ENCODE results near the gene PGD.
"Not testable (repeated sequence)": the region's sequence is repeated elsewhere in the genome, so short reads cannot be mapped to it uniquely, and the experiment has no call there.

PGD gene

GRCh38 chr1:10415211-10415930 is 16.5 kb downstream of the PGD start:
- ATAC-seq, result no peak

GRCh38 chr1:10415967-10416366 is 17.1 kb downstream of the PGD start:
- ATAC-seq, result not testable (repeated sequence)

More at GRCh38 chr1:10415211-10415930, 16.5 kb downstream of the PGD start:
- TF ChIP-seq ZNF70 (CRISPR knock-in tag; IDR thresholded peaks at IDR 0.05) (no peak), ESRRG (CRISPR knock-in tag; IDR thresholded peaks at IDR 0.05) (no peak), ZFP30 (CRISPR knock-in tag; IDR thresholded peaks at IDR 0.05) (no peak), OSR1 (CRISPR knock-in tag; IDR thresholded peaks at IDR 0.05) (no peak), RARB (CRISPR knock-in tag; IDR thresholded peaks at IDR 0.05) (no peak)

- ATAC-seq, result not testable (repeated sequence)
Measured at GRCh38 chr1:10418741-10419140, 19.9 kb downstream of the PGD start.

- TF ChIP-seq TCF4 (CRISPR knock-in tag; IDR thresholded peaks at IDR 0.05; ENCODE audit: borderline replicate concordance) (no peak), PATZ1 (CRISPR knock-in tag; IDR thresholded peaks at IDR 0.05; ENCODE audit: borderline replicate concordance) (no peak), CSDC2 (CRISPR knock-in tag; IDR thresholded peaks at IDR 0.05) (no peak), PPARA (CRISPR knock-in tag; IDR thresholded peaks at IDR 0.05; ENCODE audit: borderline replicate concordance) (no peak), ZFP30 (CRISPR knock-in tag; IDR thresholded peaks at IDR 0.05) (no peak), CSRNP3 (CRISPR knock-in tag; IDR thresholded peaks at IDR 0.05) (no peak), RARB (CRISPR knock-in tag; IDR thresholded peaks at IDR 0.05) (no peak), ESRRG (CRISPR knock-in tag; IDR thresholded peaks at IDR 0.05) (no peak), ISL1 (CRISPR knock-in tag; IDR thresholded peaks at IDR 0.05) (no peak), ZNF70 (CRISPR knock-in tag; IDR thresholded peaks at IDR 0.05) (no peak), TSHZ2 (CRISPR knock-in tag; IDR thresholded peaks at IDR 0.05) (no peak), POU6F1 (CRISPR knock-in tag; IDR thresholded peaks at IDR 0.05; ENCODE audit: borderline replicate concordance, low read depth) (no peak), BACH2 (CRISPR knock-in tag; IDR thresholded peaks at IDR 0.05; ENCODE audit: borderline replicate concordance) (no peak)
- no peak for ATAC-seq
Measured at GRCh38 chr1:10419351-10419750, 20.5 kb downstream of the PGD start.

GRCh38 chr1:10421637-10422036 is 22.8 kb downstream of the PGD start:
- ATAC-seq, result no peak; the same call in 2 of the 3 replicates
- TF ChIP-seq ZNF70 (CRISPR knock-in tag; IDR thresholded peaks at IDR 0.05), result no peak
- TF ChIP-seq PPARA (CRISPR knock-in tag; IDR thresholded peaks at IDR 0.05; ENCODE audit: borderline replicate concordance), result no peak
- TF ChIP-seq CREB5 (CRISPR knock-in tag; IDR thresholded peaks at IDR 0.05; ENCODE audit: low read depth), result no peak
- TF ChIP-seq GLIS3 (CRISPR knock-in tag; IDR thresholded peaks at IDR 0.05), result no peak
- no peak for TF ChIP-seq SNAI2 (CRISPR knock-in tag; IDR thresholded peaks at IDR 0.05)
- no peak for TF ChIP-seq ZFP3 (CRISPR knock-in tag; IDR thresholded peaks at IDR 0.05)
- TF ChIP-seq TSHZ2 (CRISPR knock-in tag; IDR thresholded peaks at IDR 0.05), result no peak
- TF ChIP-seq ZFP30 (CRISPR knock-in tag; IDR thresholded peaks at IDR 0.05), result no peak
- TF ChIP-seq ZC3H10 (CRISPR knock-in tag; IDR thresholded peaks at IDR 0.05), result no peak
- no peak for TF ChIP-seq CSRNP3 (CRISPR knock-in tag; IDR thresholded peaks at IDR 0.05)
- no peak for TF ChIP-seq CSDC2 (CRISPR knock-in tag; IDR thresholded peaks at IDR 0.05)
- TF ChIP-seq BACH2 (CRISPR knock-in tag; IDR thresholded peaks at IDR 0.05; ENCODE audit: borderline replicate concordance), result no peak
